HepG2 (cell line): Measurements from ENCODE around the gene L3MBTL4. TPM values are rescaled to one million over a fixed set of nuclear protein-coding genes. Genes with fewer than 3 reads are reported as not detected.

ENCODE experiments used
- ATAC-seq: fragments of 200-7000 bp; cut with Tn5 transposase; 3 replicates; pipeline ENCODE4 v1.9.1; 2020; ENCODE audit warnings: mild to moderate bottlenecking, moderate library complexity
- Bru-seq: library from RNA; stranded (reverse); fragments of 400-500 nt; gene quantifications from one replicate; lab custom pipeline; 2021; lab: Mats Ljungman, UMichigan
- BruChase-seq, 2 experiments: library from RNA; stranded (reverse); fragments of 400-500 nt; gene quantifications; one replicate each; lab custom pipeline; 2021; lab: Mats Ljungman, UMichigan
- BruUV-seq: library from RNA; stranded (reverse); fragments of 400-500 nt; replicated peaks from 2 replicates; lab custom pipeline; 2021; lab: Mats Ljungman, UMichigan
- CTCF ChIA-PET: fragments of 300-600 bp; formaldehyde crosslinking; extraction: SDS; loops from one replicate; lab custom pipeline; 2021; ENCODE audit warnings: low total read pairs, inconsistent platforms, low intra/inter-chr PET ratio; lab: Yijun Ruan, JAX
- POLR2A ChIA-PET: fragments of 350-600 bp; sonication (Branson Sonifier 250); formaldehyde crosslinking; loops from one replicate; lab custom pipeline; 2020; ENCODE audit warnings: antibody characterized with exemption, inconsistent platforms; lab: Yijun Ruan, JAX
- DNase-seq: peaks from one replicate; pipeline ENCODE4 v3.0.0-alpha.2; 2015; ENCODE audit warnings: low spot score
- FAIRE-seq: peaks from 3 replicates; lab custom pipeline; 2011; peaks lifted over from hg19 to GRCh38; lab: Jason Lieb, UNC
- H2AFZ ChIP-seq: one replicate; pipeline ENCODE4 v1.6.1; 2011; ENCODE audit warnings: low read length, inconsistent platforms
- H3K27ac ChIP-seq: fragments of 300-600 bp; 3 replicates; pipeline ENCODE4 v1.8.0; 2011; ENCODE audit warnings: mixed run types, mild to moderate bottlenecking, mixed read lengths, low read length, inconsistent platforms; ENCODE audit not compliant: insufficient read depth; ENCODE audit errors: extremely low read length
- H3K27me3 ChIP-seq, 2 experiments: fragments of 200-600 bp in 1 of 2; 2 replicates in 1 of 2; 3 replicates in 1 of 2; pipeline versions ENCODE4 v1.6.0 to v1.8.0; 2011; ENCODE audit warnings: low read length in 2 of 2, mild to moderate bottlenecking in 2 of 2, moderate library complexity in 2 of 2, inconsistent platforms in 1 of 2; ENCODE audit not compliant: insufficient read depth in 2 of 2, control insufficient read depth in 1 of 2
- H3K36me3 ChIP-seq, 2 experiments: fragments of 200-600 bp in 1 of 2; replicated peaks in 1 of 2; 2 replicates in 1 of 2; 3 replicates in 1 of 2; pipeline versions ENCODE4 v1.5.1 to v1.8.0; 2011; ENCODE audit warnings: low read length in 2 of 2, inconsistent platforms in 1 of 2; ENCODE audit not compliant: insufficient read depth in 2 of 2, control insufficient read depth in 1 of 2
- H3K4me1 ChIP-seq: 2 replicates; pipeline ENCODE4 v1.5.1; 2012; ENCODE audit warnings: low read length, inconsistent platforms; ENCODE audit not compliant: insufficient read depth
- H3K4me2 ChIP-seq: 2 replicates; pipeline ENCODE4 v1.6.0; 2011; ENCODE audit warnings: low read depth, low read length, inconsistent platforms
- H3K4me3 ChIP-seq, 3 experiments: fragments of 200-600 bp in 1 of 3; sonication (generic), shearing (Covaris generic) in 1 of 3; replicated peaks in 1 of 3; 2 replicates each; pipeline ENCODE4 v1.5.1; 2011 to 2016; ENCODE audit warnings: low read length in 3 of 3, inconsistent platforms in 2 of 3, low read depth in 2 of 3, mild to moderate bottlenecking in 2 of 3, control low read depth in 1 of 3, mixed read lengths in 1 of 3; ENCODE audit not compliant: insufficient read depth in 1 of 3
- H3K79me2 ChIP-seq: one replicate; pipeline ENCODE4 v1.6.1; 2011; ENCODE audit warnings: low read length, inconsistent platforms; ENCODE audit not compliant: insufficient read depth
- H3K9ac ChIP-seq: 2 replicates; pipeline ENCODE4 v1.6.0; 2011; ENCODE audit warnings: mild to moderate bottlenecking, low read depth, low read length, inconsistent platforms; ENCODE audit not compliant: insufficient read depth
- H3K9me3 ChIP-seq: 2 replicates; pipeline ENCODE4 v1.5.1; 2012; ENCODE audit warnings: mild to moderate bottlenecking, low read length
- H4K20me1 ChIP-seq: 2 replicates; pipeline ENCODE4 v1.6.0; 2011; ENCODE audit warnings: inconsistent platforms, mild to moderate bottlenecking, low read length, moderate library complexity; ENCODE audit not compliant: insufficient read depth
- ARNT2 ChIP-seq: sonication (generic); formaldehyde crosslinking; IDR thresholded peaks from 2 replicates; pipeline ENCODE4 v1.8.0; 2022; ENCODE audit warnings: mild to moderate bottlenecking, low read depth, missing genetic modification reagents, moderate library complexity
- KDM4B ChIP-seq: sonication (generic); formaldehyde crosslinking; IDR thresholded peaks from 2 replicates; pipeline ENCODE4 v1.4.0; 2020; ENCODE audit warnings: missing genetic modification reagents
- NFKB2 ChIP-seq: sonication (generic); formaldehyde crosslinking; IDR thresholded peaks from 2 replicates; pipeline ENCODE4 v1.4.0; 2020; ENCODE audit warnings: missing genetic modification reagents, borderline replicate concordance
- SKIL ChIP-seq: sonication (generic); formaldehyde crosslinking; IDR thresholded peaks from 2 replicates; pipeline ENCODE4 v1.8.0; 2022; ENCODE audit warnings: missing genetic modification reagents, mild to moderate bottlenecking, moderate library complexity, borderline replicate concordance
- YY1 ChIP-seq: IDR thresholded peaks from 2 replicates; pipeline ENCODE4 v1.6.1; 2011; ENCODE audit warnings: low read length, low read depth, moderate library complexity, mild to moderate bottlenecking; ENCODE audit not compliant: insufficient read depth, insufficient replicate concordance
- ZBTB38 ChIP-seq: sonication (generic); formaldehyde crosslinking; IDR thresholded peaks from 2 replicates; pipeline ENCODE4 v1.5.1; 2020; ENCODE audit warnings: mild to moderate bottlenecking, missing genetic modification reagents
- ZBTB44 ChIP-seq: sonication (generic); formaldehyde crosslinking; IDR thresholded peaks from 2 replicates; pipeline ENCODE4 v1.4.0; 2020; ENCODE audit warnings: missing genetic modification reagents
- ZFP1 ChIP-seq: IDR thresholded peaks from 2 replicates; pipeline ENCODE4 v1.6.1; 2016
- ZFX ChIP-seq: sonication (generic); formaldehyde crosslinking; IDR thresholded peaks from 2 replicates; pipeline ENCODE4 v1.4.0; 2020; ENCODE audit warnings: mild to moderate bottlenecking, low read depth, missing genetic modification reagents, moderate library complexity
- ZMAT3 ChIP-seq: sonication (generic); formaldehyde crosslinking; conservative IDR thresholded peaks from 2 replicates; pipeline ENCODE4 v1.7.0; 2021; ENCODE audit warnings: missing genetic modification reagents
- ZNF441 ChIP-seq: sonication (generic); formaldehyde crosslinking; IDR thresholded peaks from 2 replicates; pipeline ENCODE4 v1.7.0; 2021; ENCODE audit warnings: missing genetic modification reagents, borderline replicate concordance
- ZNF740 ChIP-seq: sonication (generic); formaldehyde crosslinking; IDR thresholded peaks from 2 replicates; pipeline ENCODE4 v1.4.0; 2020; ENCODE audit warnings: missing genetic modification reagents
- WGBS: methylation state at CpG from one replicate; pipeline ENCODE4 v1.1.6; 2017; ENCODE audit warnings: low lambda C conversion rate; 5-methylcytosine and 5-hydroxymethylcytosine counted together
- in situ Hi-C: cut with HindIII; loops from 2 replicates; pipeline ENCODE4 v1.10.0; 2017; ENCODE audit warnings: low pct_unique_long_range_greater_than_20kb; ENCODE audit not compliant: extremely low pct_ligation_motif_present
- intact Hi-C: fragments of 100-400 bp; cut with micrococcal nuclease; formaldehyde crosslinking; loops from one replicate; pipeline ENCODE4 v1.10.0; 2022; ENCODE audit not compliant: unreplicated experiment
- long read RNA-seq, 2 experiments: library from RNA in 1 of 2; library from polyadenylated mRNA in 1 of 2; stranded (forward) in 1 of 2; unstranded in 1 of 2; transcript quantifications; one replicate each; pipeline ENCODE4 v2.0.0, GENCODE V29; 2019 to 2022
- polyA minus RNA-seq, 3 experiments: library from RNA; depleted of rRNA, polyadenylated mRNA; stranded (reverse); fragments of >200 nt; gene quantifications; 2 replicates each; pipeline ENCODE4 v1.2.3, GENCODE V29; 2011; ENCODE audit warnings: low replicate concordance in 1 of 3
- polyA plus RNA-seq, 8 experiments: library from polyadenylated mRNA; depleted of rRNA in 3 of 8; stranded (reverse) in 7 of 8; unstranded in 1 of 8; fragments of >200 nt; fragmentation: Illumina TruSeq in 4 of 8; extraction: Trizol in 4 of 8; gene quantifications; 2 replicates each; pipeline versions ENCODE4 v1.2.1 to v1.2.3, GENCODE V29; 2011 to 2016; ENCODE audit warnings: low read depth in 4 of 8, missing spikeins in 1 of 8, mixed read lengths in 1 of 8; ENCODE audit not compliant: insufficient read depth in 1 of 8
- total RNA-seq, 5 experiments: library from RNA; depleted of rRNA; stranded (reverse); fragments of >200 nt; fragmentation: Illumina TruSeq; extraction: Trizol; gene quantifications; 2 replicates each; pipeline ENCODE4 v1.2.3, GENCODE V29; 2016; ENCODE audit warnings: low read depth in 1 of 5

Gene L3MBTL4
- total RNA-seq (2016; rRNA removed; fragmentation: Illumina TruSeq; extraction: Trizol): 12.8 and 13.3 TPM in 2 replicates
- 25.3 and 29.3 TPM in 2 replicates for total RNA-seq (2016; cell fraction: cytosol; rRNA removed; fragmentation: Illumina TruSeq; extraction: Trizol; ENCODE audit: low read depth)
- total RNA-seq (2016; cell fraction: insoluble cytoplasmic fraction; rRNA removed; fragmentation: Illumina TruSeq; extraction: Trizol): 11.6 and 12.3 TPM in 2 replicates
- total RNA-seq (2016; cell fraction: membrane; rRNA removed; fragmentation: Illumina TruSeq; extraction: Trizol): 18.9 and 22.5 TPM in 2 replicates
- total RNA-seq (2016; cell fraction: nucleus; rRNA removed; fragmentation: Illumina TruSeq; extraction: Trizol): 23.9 and 26.7 TPM in 2 replicates
- polyA plus RNA-seq (2011; rRNA removed): 10.8 and 13.6 TPM in 2 replicates
- polyA plus RNA-seq (2011; cell fraction: cytosol; rRNA removed): 7.7 and 12.3 TPM in 2 replicates
- polyA plus RNA-seq (2011; cell fraction: nucleus; rRNA removed): 16.7 and 22.6 TPM in 2 replicates
- 17.6 and 21.8 TPM in 2 replicates for polyA plus RNA-seq (2012)
- 1.4 and 1.5 TPM in 2 replicates for polyA plus RNA-seq (2016; cell fraction: cytosol; fragmentation: Illumina TruSeq; extraction: Trizol; ENCODE audit: low read depth)
- 9.6 and 10.1 TPM in 2 replicates for polyA plus RNA-seq (2016; cell fraction: insoluble cytoplasmic fraction; fragmentation: Illumina TruSeq; extraction: Trizol; ENCODE audit: low read depth)
- polyA plus RNA-seq (2016; cell fraction: membrane; fragmentation: Illumina TruSeq; extraction: Trizol; ENCODE audit: low read depth): 3.7 TPM in 2 replicates
- polyA plus RNA-seq (2016; cell fraction: nucleus; fragmentation: Illumina TruSeq; extraction: Trizol; ENCODE audit: insufficient read depth, low read depth): 9.3 and 9.7 TPM in 2 replicates
- 24.0 TPM in 1 of 2 replicates, not detected in the other for polyA minus RNA-seq (2011; rRNA and poly(A)+ RNA removed; ENCODE audit: low replicate concordance)
- 13.0 and 15.2 TPM in 2 replicates for polyA minus RNA-seq (2011; cell fraction: cytosol; rRNA and poly(A)+ RNA removed)
- polyA minus RNA-seq (2011; cell fraction: nucleus; rRNA and poly(A)+ RNA removed): 98.6 and 130 TPM in 2 replicates
- Bru-seq, nascent RNA: percentile 78 among the genes with signal in this experiment
- percentile 67 among the genes with signal in this experiment for BruChase-seq, experiment 1, labeled RNA remaining after a 6-hour chase
- percentile 80 among the genes with signal in this experiment for BruChase-seq, experiment 2, labeled RNA remaining after a 2-hour chase
- long read RNA-seq, experiment 1, partial matches to known transcripts: 2 of 6 reads
- long read RNA-seq, experiment 1, other reads (novel, unspliced or antisense): 3 of 6 reads
- long read RNA-seq, experiment 2, transcript L3MBTL4-201 (19 exons, 3,560 nt): major isoform, 6 of 16 reads
- long read RNA-seq, experiment 2, partial matches to known transcripts: 1 of 16 reads
- long read RNA-seq, experiment 2, other reads (novel, unspliced or antisense): 9 of 16 reads

- peaks cover 37% of the 10 kb centered on the region for H3K4me1 ChIP-seq
- H4K20me1 ChIP-seq: no peaks in the 10 kb centered on the region
- in situ Hi-C loops: no loop called here
- no peaks in the 10 kb centered on the region; a peak in 1 of 5 replicates for H3K27me3 ChIP-seq
- peak; percentile 69 for ATAC-seq
- FAIRE-seq: no peak
- H3K27ac ChIP-seq: peak within 1 kb of the TSS; percentile 79
- H3K9me3 ChIP-seq: no peaks in the 10 kb centered on the region
- POLR2A ChIA-PET: interaction anchor here (1.2 to 1.6 kb wide), 2 partner anchors 9 to 47 kb away, joined by 3 to 18 read pairs; no protein-coding TSS in a partner anchor
- intact Hi-C loops: loop anchor here (2.0 to 5.0 kb wide), 2 partner anchors 44 to 133 kb away; no protein-coding TSS in a partner anchor
- BruUV-seq: no TSS peak
- H3K36me3 ChIP-seq: no peaks in the 10 kb centered on the region
- peaks cover 36% of the 10 kb centered on the region for H3K79me2 ChIP-seq
- H2AFZ ChIP-seq: peak within 1 kb of the TSS; percentile 96
- no peak for DNase-seq
- H3K4me3 ChIP-seq: peak within 1 kb of the TSS; percentile 85 to 98 (median 91)
- H3K9ac ChIP-seq: peak within 1 kb of the TSS; percentile 95
- WGBS: 0% methylated on average over 7 of the region's 67 CpGs
- peak within 1 kb of the TSS; percentile 99 for H3K4me2 ChIP-seq
- CTCF ChIA-PET: no interaction called here
- no peak for TF ChIP-seq ARNT2 (CRISPR knock-in tag)
- TF ChIP-seq ZNF441 (CRISPR knock-in tag): 0 out of 2 replicates have a peak, but pooled peaks have one; percentile 33
- 0 out of 2 replicates have a peak, but pooled peaks have one; percentile 14 for TF ChIP-seq ZBTB38 (CRISPR knock-in tag)
- no peak for TF ChIP-seq YY1
- no peak for TF ChIP-seq SKIL (CRISPR knock-in tag)
- 0 out of 2 replicates have a peak, but pooled peaks have one; percentile 68 for TF ChIP-seq NFKB2 (CRISPR knock-in tag)
- TF ChIP-seq ZNF740: 0 out of 2 replicates have a peak, but pooled peaks have one; percentile 14
- no peak for TF ChIP-seq ZFP1 (CRISPR knock-in tag)
- TF ChIP-seq ZBTB44: no peak
- 0 out of 2 replicates have a peak, but pooled peaks have one; percentile 29 for TF ChIP-seq KDM4B (CRISPR knock-in tag)
- TF ChIP-seq ZMAT3: no peak
- peak; percentile 26 for TF ChIP-seq ZFX
These were observed at the start of gene L3MBTL4 for GRCh38 chr18:6414723-6415417. Gene L3MBTL4, minus strand, starts transcription at chr18:6414911. Its CDS starts 103,286 bp downstream, at chr18:6311625.
